CD8-positive, alpha-beta memory T cell (primary cell): ENCODE measurements around the gene DNAAF1. TPM values are rescaled to one million over a fixed set of nuclear protein-coding genes. Genes with fewer than 3 reads are reported as not detected.
"Not testable (repeated sequence)": the region's sequence is repeated elsewhere in the genome, so short reads cannot be mapped to it uniquely, and the experiment has no call there.

Experiments used
- CTCF ChIA-PET: fragments of 350-600 bp; sonication (Branson Sonifier 250); formaldehyde crosslinking; loops from one replicate; lab custom pipeline; 2021; ENCODE audit warnings: antibody characterized with exemption; lab: Charles Lee
- POLR2A ChIA-PET: fragments of 350-600 bp; sonication (Branson Sonifier 250); formaldehyde crosslinking; loops from one replicate; lab custom pipeline; 2021; ENCODE audit warnings: antibody characterized with exemption; lab: Charles Lee
- DNase-seq, 5 donors: peaks; one replicate each; pipeline versions ENCODE4 v3.0.0 to v3.0.0-alpha.2; 2020 to 2022; ENCODE audit warnings: mixed read lengths in 1 of 5
- H3K27ac ChIP-seq: one replicate; pipeline ENCODE4 v1.7.0; 2013; ENCODE audit warnings: low read depth, mild to moderate bottlenecking, low read length, moderate library complexity
- H3K27me3 ChIP-seq: 2 replicates; pipeline ENCODE4 v1.7.0; 2013; ENCODE audit warnings: low read length, mild to moderate bottlenecking; ENCODE audit not compliant: insufficient read depth, poor library complexity, severe bottlenecking
- H3K36me3 ChIP-seq: 2 replicates; pipeline ENCODE4 v1.7.0; 2013; ENCODE audit warnings: mild to moderate bottlenecking, low read length, moderate library complexity; ENCODE audit not compliant: insufficient read depth
- H3K4me1 ChIP-seq: 2 replicates; pipeline ENCODE4 v1.7.0; 2013; ENCODE audit warnings: mild to moderate bottlenecking, low read length, moderate library complexity; ENCODE audit not compliant: insufficient read depth
- H3K4me3 ChIP-seq: 2 replicates; pipeline ENCODE4 v1.7.0; 2013; ENCODE audit warnings: mild to moderate bottlenecking, low read length
- H3K9me3 ChIP-seq: 2 replicates; pipeline ENCODE4 v1.7.0; 2013; ENCODE audit warnings: mild to moderate bottlenecking, low read length
- H3K27ac Mint-ChIP-seq, 8 donors: one replicate each; pipeline ENCODE4 v1.8.0; 2020 to 2021; ENCODE audit warnings: mixed read lengths in 8 of 8, mild to moderate bottlenecking in 6 of 8, inconsistent platforms in 3 of 8, moderate library complexity in 3 of 8
- H3K27me3 Mint-ChIP-seq, 2 donors: one replicate each; pipeline ENCODE4 v1.8.0; 2020 to 2021; ENCODE audit warnings: mixed read lengths in 2 of 2, mild to moderate bottlenecking in 1 of 2, moderate library complexity in 1 of 2
- H3K36me3 Mint-ChIP-seq, 3 donors: one replicate each; pipeline ENCODE4 v1.8.0; 2020 to 2021; ENCODE audit warnings: mixed read lengths in 3 of 3, inconsistent platforms in 1 of 3, mild to moderate bottlenecking in 1 of 3
- H3K4me1 Mint-ChIP-seq, 3 donors: one replicate each; pipeline ENCODE4 v1.8.0; 2020 to 2021; ENCODE audit warnings: mixed read lengths in 3 of 3, inconsistent platforms in 1 of 3, mild to moderate bottlenecking in 1 of 3
- H3K4me3 Mint-ChIP-seq, 7 donors: one replicate each; pipeline ENCODE4 v1.8.0; 2020 to 2021; ENCODE audit warnings: mixed read lengths in 7 of 7, mild to moderate bottlenecking in 6 of 7, moderate library complexity in 4 of 7, inconsistent platforms in 2 of 7
- H3K9me3 Mint-ChIP-seq, 5 donors: one replicate each; pipeline ENCODE4 v1.8.0; 2020 to 2022; ENCODE audit warnings: mixed read lengths in 5 of 5, mild to moderate bottlenecking in 3 of 5, moderate library complexity in 2 of 5, inconsistent platforms in 1 of 5
- polyA plus RNA-seq: library from polyadenylated mRNA; unstranded; fragments of 300-500 nt; fragmentation: Illumina TruSeq; gene quantifications from one replicate; pipeline ENCODE4 v1.2.3, GENCODE V29; 2021
- total RNA-seq, 2 experiments: library from RNA; stranded (reverse); gene quantifications; one replicate each; pipeline ENCODE4 v1.2.3, GENCODE V29; 2021

DNAAF1 gene
- total and polyA plus RNA-seq, 3 experiments from 2014 or later: 0.31 to 1.5 TPM; not detected in 1

GRCh38 chr16:84199861-84200260 is 54.8 kb downstream of the DNAAF1 start:
- H3K9me3 ChIP-seq: no peaks in the 10 kb centered on the region
- H3K27ac ChIP-seq: no peak overlapping the region
- Mint-ChIP-seq H3K9me3 (no peaks in the 10 kb centered on the region), H3K27me3 (peaks cover 0 to 8% of the 10 kb centered on the region in 2 donors), H3K4me3 (no peak overlapping the region), H3K36me3 (no peaks in the 10 kb centered on the region), H3K27ac (no peak overlapping the region), H3K4me1 (no peaks in the 10 kb centered on the region)
- H3K36me3 ChIP-seq: no peaks in the 10 kb centered on the region
- H3K4me3 ChIP-seq: no peak overlapping the region
- no peak for DNase-seq
- ChIA-PET POLR2A (no interaction called here), CTCF (no interaction called here)
- no peaks in the 10 kb centered on the region for H3K4me1 ChIP-seq
- H3K27me3 ChIP-seq: no peaks in the 10 kb centered on the region

- H3K4me1 Mint-ChIP-seq, H3K27ac Mint-ChIP-seq, H3K9me3 ChIP-seq, H3K27me3 ChIP-seq, POLR2A ChIA-PET, H3K27me3 Mint-ChIP-seq, CTCF ChIA-PET, H3K9me3 Mint-ChIP-seq, DNase-seq, H3K4me1 ChIP-seq, H3K27ac ChIP-seq, H3K36me3 Mint-ChIP-seq, H3K4me3 ChIP-seq, H3K36me3 ChIP-seq, H3K4me3 Mint-ChIP-seq: not testable (repeated sequence)
Observed at GRCh38 chr16:84204551-84204950, 59.4 kb downstream of the DNAAF1 start.

GRCh38 chr16:84205123-84205522 is 60.0 kb downstream of the DNAAF1 start:
- H3K27me3 ChIP-seq, H3K27me3 Mint-ChIP-seq, DNase-seq, H3K4me3 ChIP-seq, H3K9me3 ChIP-seq, H3K27ac Mint-ChIP-seq, H3K4me1 Mint-ChIP-seq, POLR2A ChIA-PET, H3K36me3 ChIP-seq, H3K9me3 Mint-ChIP-seq, H3K36me3 Mint-ChIP-seq, H3K4me3 Mint-ChIP-seq, H3K27ac ChIP-seq, H3K4me1 ChIP-seq, CTCF ChIA-PET: not testable (repeated sequence)

- Histone ChIP-seq H3K9me3 (no peaks in the 10 kb centered on the region), H3K36me3 (no peaks in the 10 kb centered on the region), H3K27me3 (no peaks in the 10 kb centered on the region), H3K27ac (no peak overlapping the region), H3K4me1 (no peaks in the 10 kb centered on the region), H3K4me3 (no peak overlapping the region)
- peaks cover 0 to 3% of the 10 kb centered on the region in 2 donors for H3K27me3 Mint-ChIP-seq
- H3K27ac Mint-ChIP-seq: no peak overlapping the region
- H3K36me3 Mint-ChIP-seq: no peaks in the 10 kb centered on the region
- no peak overlapping the region for H3K4me3 Mint-ChIP-seq
- no peak for DNase-seq
- CTCF ChIA-PET: no interaction called here
- H3K4me1 Mint-ChIP-seq: no peaks in the 10 kb centered on the region
- H3K9me3 Mint-ChIP-seq: no peaks in the 10 kb centered on the region
- POLR2A ChIA-PET: no interaction called here
Observed at GRCh38 chr16:84205976-84206691, 61.0 kb downstream of the DNAAF1 start.

GRCh38 chr16:84207251-84207650 is 62.1 kb downstream of the DNAAF1 start:
- H3K9me3 ChIP-seq: no peaks in the 10 kb centered on the region
- H3K27me3 Mint-ChIP-seq: peaks cover 0 to 3% of the 10 kb centered on the region in 2 donors
- no peak overlapping the region for H3K27ac ChIP-seq
- no peaks in the 10 kb centered on the region for H3K4me1 ChIP-seq
- H3K4me3 ChIP-seq: no peak overlapping the region
- POLR2A ChIA-PET: no interaction called here
- CTCF ChIA-PET: no interaction called here
- no peak overlapping the region for H3K27ac Mint-ChIP-seq
- no peaks in the 10 kb centered on the region for H3K27me3 ChIP-seq
- H3K9me3 Mint-ChIP-seq: no peaks in the 10 kb centered on the region
- no peak for DNase-seq
- H3K36me3 ChIP-seq: no peaks in the 10 kb centered on the region
- no peak overlapping the region for H3K4me3 Mint-ChIP-seq
- H3K36me3 Mint-ChIP-seq: no peaks in the 10 kb centered on the region
- no peaks in the 10 kb centered on the region for H3K4me1 Mint-ChIP-seq

GRCh38 chr16:84207879-84208278 is 62.8 kb downstream of the DNAAF1 start:
- H3K36me3 ChIP-seq: no peaks in the 10 kb centered on the region
- CTCF ChIA-PET: no interaction called here
- no peaks in the 10 kb centered on the region for H3K4me1 ChIP-seq
- no peaks in the 10 kb centered on the region for H3K9me3 ChIP-seq
- Mint-ChIP-seq H3K36me3 (no peaks in the 10 kb centered on the region), H3K27ac (no peak overlapping the region), H3K9me3 (no peaks in the 10 kb centered on the region), H3K27me3 (peaks cover 0 to 3% of the 10 kb centered on the region in 2 donors), H3K4me3 (no peak overlapping the region), H3K4me1 (no peaks in the 10 kb centered on the region)
- no peak overlapping the region for H3K27ac ChIP-seq
- no peak overlapping the region for H3K4me3 ChIP-seq
- POLR2A ChIA-PET: no interaction called here
- DNase-seq: no peak
- no peaks in the 10 kb centered on the region for H3K27me3 ChIP-seq

- ChIA-PET CTCF (no interaction called here), POLR2A (no interaction called here)
- Mint-ChIP-seq H3K9me3 (no peaks in the 10 kb centered on the region), H3K4me3 (no peak overlapping the region), H3K27me3 (peaks cover 0 to 2% of the 10 kb centered on the region in 2 donors), H3K36me3 (no peaks in the 10 kb centered on the region), H3K27ac (no peak overlapping the region), H3K4me1 (no peaks in the 10 kb centered on the region)
- Histone ChIP-seq H3K27me3 (no peaks in the 10 kb centered on the region), H3K36me3 (no peaks in the 10 kb centered on the region), H3K4me1 (no peaks in the 10 kb centered on the region), H3K4me3 (no peak overlapping the region), H3K9me3 (no peaks in the 10 kb centered on the region), H3K27ac (no peak overlapping the region)
- no peak for DNase-seq
Observed at GRCh38 chr16:84209989-84210388, 64.9 kb downstream of the DNAAF1 start.

- Mint-ChIP-seq H3K27ac (no peak overlapping the region), H3K36me3 (no peaks in the 10 kb centered on the region), H3K27me3 (peaks cover 2 to 7% of the 10 kb centered on the region in 2 donors), H3K4me3 (no peak overlapping the region), H3K9me3 (no peaks in the 10 kb centered on the region), H3K4me1 (no peaks in the 10 kb centered on the region)
- H3K9me3 ChIP-seq: no peaks in the 10 kb centered on the region
- no peak overlapping the region for H3K4me3 ChIP-seq
- POLR2A ChIA-PET: no interaction called here
- no peak for DNase-seq
- no peak overlapping the region for H3K27ac ChIP-seq
- H3K27me3 ChIP-seq: no peaks in the 10 kb centered on the region
- no peaks in the 10 kb centered on the region for H3K4me1 ChIP-seq
- no peaks in the 10 kb centered on the region for H3K36me3 ChIP-seq
- CTCF ChIA-PET: no interaction called here
Observed at GRCh38 chr16:84212154-84212553, 67.0 kb downstream of the DNAAF1 start.
